ENCODE results near the gene CDH5. TPM values are rescaled to one million over a fixed set of nuclear protein-coding genes. Genes with fewer than 3 reads are reported as not detected.

Gene CDH5
- total RNA-seq (2022) (0.25 and 0.26 TPM in 2 replicates), Bru-seq, nascent RNA (percentile 4 among the genes with signal in this experiment), BruChase-seq, experiment 1, labeled RNA remaining after a 2-hour chase (percentile 11 among the genes with signal in this experiment), BruChase-seq, experiment 2, labeled RNA remaining after a 6-hour chase (percentile 16 among the genes with signal in this experiment)
- long read RNA-seq, partial matches to known transcripts = 1 of 1 reads
- long read RNA-seq, other reads (novel, unspliced or antisense) = 0 of 1 reads

GRCh38 chr16:66366433-66367299 lies at the start of gene CDH5:
CDH5 (plus strand) TSS chr16:66366691; CDS start chr16:66379338, 12,647 bp downstream.
- CTCF ChIA-PET = interaction anchor here (0.6 kb wide), 1 partner anchor 88 kb away, joined by 4 read pairs; no protein-coding TSS in a partner anchor
- peaks cover 3% of the 10 kb centered on the region for H3K27me3 Mint-ChIP-seq (ENCODE audit: insufficient read depth, unreplicated experiment)
- Histone ChIP-seq H3K4me3 (ENCODE audit: low read depth, low read length) (no peak within 1 kb of the TSS), H3K9me3 (no peaks in the 10 kb centered on the region), H3K4me1 (peaks cover 8% of the 10 kb centered on the region; the same call in 1 of the 2 replicates), H3K36me3 (ENCODE audit: control insufficient read depth, insufficient read depth, low read length) (no peaks in the 10 kb centered on the region), H3K27me3 (replicated peaks; ENCODE audit: control insufficient read depth, insufficient read depth, low read length) (no peaks in the 10 kb centered on the region)
- no peak for TF ChIP-seq CTCF (IDR thresholded peaks at IDR 0.05; ENCODE audit: insufficient read depth in 1 of 2, low read depth in 1 of 2, low read length in 1 of 2, severe bottlenecking in 1 of 2, unreplicated experiment in 1 of 2)
- no peak within 1 kb of the TSS for H3K27ac Mint-ChIP-seq (ENCODE audit: unreplicated experiment)
- POLR2A ChIA-PET = no interaction called here
- BruUV-seq (replicated peaks) = no TSS peak
- DNase-seq = no peak
- no peaks in the 10 kb centered on the region for H3K9me3 Mint-ChIP-seq (ENCODE audit: unreplicated experiment)
- H3K4me3 Mint-ChIP-seq (ENCODE audit: unreplicated experiment) = no peak within 1 kb of the TSS
- H3K4me1 Mint-ChIP-seq (ENCODE audit: low read depth, unreplicated experiment) = peaks cover 17% of the 10 kb centered on the region
- intact Hi-C loops (cut with micrococcal nuclease; ENCODE audit: unreplicated experiment) = no loop called here
- H3K36me3 Mint-ChIP-seq (ENCODE audit: insufficient read depth, unreplicated experiment) = no peaks in the 10 kb centered on the region

- intact Hi-C loops (cut with micrococcal nuclease; ENCODE audit: unreplicated experiment) = no loop called here
- no peaks in the 10 kb centered on the region for H3K36me3 ChIP-seq (ENCODE audit: control insufficient read depth, insufficient read depth, low read length)
- H3K9me3 Mint-ChIP-seq (ENCODE audit: unreplicated experiment) = no peaks in the 10 kb centered on the region
- no TSS peak for BruUV-seq (replicated peaks)
- TF ChIP-seq CTCF (IDR thresholded peaks at IDR 0.05; ENCODE audit: insufficient read depth in 1 of 2, low read depth in 1 of 2, low read length in 1 of 2, severe bottlenecking in 1 of 2, unreplicated experiment in 1 of 2) = no peak
- peaks cover 6% of the 10 kb centered on the region for H3K27me3 Mint-ChIP-seq (ENCODE audit: insufficient read depth, unreplicated experiment)
- H3K9me3 ChIP-seq = no peaks in the 10 kb centered on the region
- peaks cover 3% of the 10 kb centered on the region; the same call in 1 of the 2 replicates for H3K4me1 ChIP-seq
- POLR2A ChIA-PET = no interaction called here
- no peak overlapping the region for H3K27ac Mint-ChIP-seq (ENCODE audit: unreplicated experiment)
- no peaks in the 10 kb centered on the region; the same call in 1 of the 2 replicates for H3K27me3 ChIP-seq (replicated peaks; ENCODE audit: control insufficient read depth, insufficient read depth, low read length)
- CTCF ChIA-PET = interaction anchor here (1.7 to 1.9 kb wide), 2 partner anchors 9 to 35 kb away, joined by 3 to 5 read pairs; no protein-coding TSS in a partner anchor
- no peaks in the 10 kb centered on the region for H3K4me1 Mint-ChIP-seq (ENCODE audit: low read depth, unreplicated experiment)
- no peak for DNase-seq
- H3K4me3 Mint-ChIP-seq (ENCODE audit: unreplicated experiment) = no peak overlapping the region
- H3K4me3 ChIP-seq (ENCODE audit: low read depth, low read length) = no peak overlapping the region
- H3K36me3 Mint-ChIP-seq (ENCODE audit: insufficient read depth, unreplicated experiment) = no peaks in the 10 kb centered on the region
These were observed 48.0 kb upstream of the CDH5 start for GRCh38 chr16:66318505-66318904.

GRCh38 chr16:66320774-66321173 lies 45.7 kb upstream of the CDH5 start:
- CTCF ChIA-PET = no interaction called here
- intact Hi-C loops (cut with micrococcal nuclease; ENCODE audit: unreplicated experiment) = no loop called here

More at GRCh38 chr16:66320774-66321173, 45.7 kb upstream of the CDH5 start:
- no peak overlapping the region for H3K4me3 ChIP-seq (ENCODE audit: low read depth, low read length)
- Mint-ChIP-seq H3K9me3 (ENCODE audit: unreplicated experiment) (no peaks in the 10 kb centered on the region), H3K27ac (ENCODE audit: unreplicated experiment) (no peak overlapping the region), H3K36me3 (ENCODE audit: insufficient read depth, unreplicated experiment) (no peaks in the 10 kb centered on the region), H3K27me3 (ENCODE audit: insufficient read depth, unreplicated experiment) (peaks cover 6% of the 10 kb centered on the region), H3K4me3 (ENCODE audit: unreplicated experiment) (no peak overlapping the region), H3K4me1 (ENCODE audit: low read depth, unreplicated experiment) (no peaks in the 10 kb centered on the region)
- peaks cover under 1% of the 10 kb centered on the region; the same call in 1 of the 2 replicates for H3K4me1 ChIP-seq
- H3K9me3 ChIP-seq = no peaks in the 10 kb centered on the region
- POLR2A ChIA-PET = no interaction called here
- TF ChIP-seq CTCF (IDR thresholded peaks at IDR 0.05; ENCODE audit: insufficient read depth in 1 of 2, low read depth in 1 of 2, low read length in 1 of 2, severe bottlenecking in 1 of 2, unreplicated experiment in 1 of 2) = no peak
- no TSS peak for BruUV-seq (replicated peaks)
- DNase-seq = no peak
- H3K36me3 ChIP-seq (ENCODE audit: control insufficient read depth, insufficient read depth, low read length) = no peaks in the 10 kb centered on the region
- H3K27me3 ChIP-seq (replicated peaks; ENCODE audit: control insufficient read depth, insufficient read depth, low read length) = no peaks in the 10 kb centered on the region; the same call in 1 of the 2 replicates
